ENCODE measurements around the gene DTHD1. TPM values are rescaled to one million over a fixed set of nuclear protein-coding genes. Genes with fewer than 3 reads are reported as not detected.

Gene DTHD1
- total and polyA plus RNA-seq, 11 donors, result 0.14 to 0.83 TPM; not detected in 9

- no peaks in the 10 kb centered on the region for H3K27me3 ChIP-seq
- 55 to 82% (median 66%) methylated on average over 2 of the region's 2 CpGs for WGBS, 4 donors
- no peak overlapping the region for H3K27ac ChIP-seq
Measured at GRCh38 chr4:36308150-36308549, 26.7 kb downstream of the DTHD1 start.

GRCh38 chr4:36310216-36310615, 28.8 kb downstream of the DTHD1 start:
- 74 to 79% (median 77%) methylated on average over 4 of the region's 4 CpGs for WGBS, 4 donors
- TF ChIP-seq CTCF (IDR thresholded peaks at IDR 0.05), result no peak
- TF ChIP-seq POLR2A (IDR thresholded peaks at IDR 0.05), result no peak
- Histone ChIP-seq H3K4me1 (peaks cover 0 to 52% (median 0%) of the 10 kb centered on the region in 12 donors), H3K36me3 (no peaks in the 10 kb centered on the region), H3K27ac (peak overlapping the region in 1 of 12 donors; percentile 65), H3K4me3 (peak overlapping the region in 1 of 12 donors; percentile 1), H3K27me3 (no peaks in the 10 kb centered on the region), H3K9me3 (no peaks in the 10 kb centered on the region)
- no peak for DNase-seq
- intact Hi-C loops (cut with DNase I), result no loop called here
- no peak for ATAC-seq

More at GRCh38 chr4:36308150-36308549, 26.7 kb downstream of the DTHD1 start:
- DNase-seq (no peak), ATAC-seq (no peak)
- Histone ChIP-seq H3K36me3 (no peaks in the 10 kb centered on the region), H3K9me3 (no peaks in the 10 kb centered on the region), H3K4me1 (peaks cover 0 to 58% (median 0%) of the 10 kb centered on the region in 12 donors), H3K4me3 (no peak overlapping the region)
- TF ChIP-seq POLR2A (IDR thresholded peaks at IDR 0.05) (no peak), CTCF (IDR thresholded peaks at IDR 0.05) (no peak)
- intact Hi-C loops (cut with DNase I), result no loop called here

GRCh38 chr4:36310793-36311192, 29.4 kb downstream of the DTHD1 start:
- H3K27me3 ChIP-seq, result no peaks in the 10 kb centered on the region
- intact Hi-C loops (cut with DNase I), result no loop called here
- peak in 4 of 5 donors; percentile 33 to 44 (median 40) for DNase-seq
- peaks cover 0 to 46% (median 0%) of the 10 kb centered on the region in 12 donors for H3K4me1 ChIP-seq
- TF ChIP-seq POLR2A (IDR thresholded peaks at IDR 0.05) (no peak), CTCF (IDR thresholded peaks at IDR 0.05) (no peak)
- ATAC-seq, result peak; percentile 37 to 93 (median 83)
- no peaks in the 10 kb centered on the region for H3K36me3 ChIP-seq
- peak overlapping the region in 2 of 12 donors; percentile 13 to 82 for H3K27ac ChIP-seq
- H3K4me3 ChIP-seq, result peak overlapping the region in 1 of 12 donors; percentile 1
- WGBS, 4 donors, result 50 to 66% (median 55%) methylated on average over 8 of the region's 8 CpGs
- no peaks in the 10 kb centered on the region for H3K9me3 ChIP-seq

- no peaks in the 10 kb centered on the region for H3K36me3 ChIP-seq
- no peak for TF ChIP-seq POLR2A (IDR thresholded peaks at IDR 0.05)
- no peak for TF ChIP-seq CTCF (IDR thresholded peaks at IDR 0.05)
- peak overlapping the region in 1 of 12 donors; percentile 61 for H3K27ac ChIP-seq
- DNase-seq (no peak), ATAC-seq (no peak)
- intact Hi-C loops (cut with DNase I), result no loop called here
- no peaks in the 10 kb centered on the region for H3K27me3 ChIP-seq
- peaks cover 0 to 54% (median 0%) of the 10 kb centered on the region in 12 donors for H3K4me1 ChIP-seq
- 80 to 91% (median 82%) methylated on average over 3 of the region's 3 CpGs for WGBS, 4 donors
- H3K4me3 ChIP-seq, result no peak overlapping the region
- no peaks in the 10 kb centered on the region for H3K9me3 ChIP-seq
Measured at GRCh38 chr4:36312511-36312910, 31.1 kb downstream of the DTHD1 start.

Measured in heart left ventricle (tissue), 16 donors.